HFFc6 (cell line): Measurements from ENCODE around the gene CFAP90. TPM values are rescaled to one million over a fixed set of nuclear protein-coding genes. Genes with fewer than 3 reads are reported as not detected.

Source experiments
- DNase-seq: peaks from one replicate; pipeline ENCODE4 v3.0.0-alpha.2; 2018
- H3K27ac Mint-ChIP-seq: 2 replicates; pipeline ENCODE4 v1.8.0; 2020; ENCODE audit warnings: mild to moderate bottlenecking, mixed read lengths
- H3K27me3 Mint-ChIP-seq: 2 replicates; pipeline ENCODE4 v1.8.0; 2021; ENCODE audit warnings: mild to moderate bottlenecking, moderate library complexity, mixed read lengths; ENCODE audit not compliant: insufficient read depth
- H3K36me3 Mint-ChIP-seq: 2 replicates; pipeline ENCODE4 v1.8.0; 2021; ENCODE audit warnings: low read depth, mixed read lengths
- H3K4me1 Mint-ChIP-seq: 2 replicates; pipeline ENCODE4 v1.8.0; 2020; ENCODE audit warnings: low read depth, mixed read lengths
- H3K4me3 Mint-ChIP-seq: 2 replicates; pipeline ENCODE4 v1.8.0; 2020; ENCODE audit warnings: mild to moderate bottlenecking, moderate library complexity, mixed read lengths
- H3K9me3 Mint-ChIP-seq: 2 replicates; pipeline ENCODE4 v1.8.0; 2020; ENCODE audit warnings: mild to moderate bottlenecking, mixed read lengths
- CTCF ChIP-seq: fragments of 200-600 bp; sonication (generic); IDR thresholded peaks from 2 replicates; pipeline ENCODE4 v1.5.0; 2021; ENCODE audit warnings: antibody characterized with exemption, mild to moderate bottlenecking
- total RNA-seq, 6 experiments: library from RNA; stranded (reverse); fragmentation: NEBNext Ultra II Directional; extraction: Animal tissue kit (Norgen Biotek cat#: 25700); gene quantifications; 2 replicates in 1 of 6; 3 replicates in 5 of 6; pipeline ENCODE4 v1.2.3, GENCODE V29; 2021

The CFAP90 gene
- total RNA-seq, 6 experiments from 2014 or later = not detected

GRCh38 chr5:7886849-7887475, 36.0 kb upstream of the CFAP90 start:
- Mint-ChIP-seq H3K9me3 (no peaks in the 10 kb centered on the region), H3K4me1 (peaks cover 13% of the 10 kb centered on the region), H3K27ac (0 out of 2 replicates have a peak overlapping the region, but pooled peaks have one; percentile 16), H3K36me3 (peaks cover 12% of the 10 kb centered on the region), H3K27me3 (no peaks in the 10 kb centered on the region; the same call in 1 of the 2 replicates), H3K4me3 (no peak overlapping the region)
- peak; percentile 83 for TF ChIP-seq CTCF
- DNase-seq = peak; percentile 50

- TF ChIP-seq CTCF = no peak
- Mint-ChIP-seq H3K36me3 (peaks cover 11% of the 10 kb centered on the region), H3K4me3 (no peak overlapping the region), H3K4me1 (peaks cover 13% of the 10 kb centered on the region), H3K9me3 (no peaks in the 10 kb centered on the region), H3K27ac (no peak overlapping the region), H3K27me3 (no peaks in the 10 kb centered on the region; the same call in 1 of the 2 replicates)
- no peak for DNase-seq
Measured at GRCh38 chr5:7884491-7885267, 33.7 kb upstream of the CFAP90 start.

- no peak for DNase-seq
- no peak overlapping the region for H3K4me3 Mint-ChIP-seq
- no peaks in the 10 kb centered on the region for H3K9me3 Mint-ChIP-seq
- peaks cover 20% of the 10 kb centered on the region for H3K4me1 Mint-ChIP-seq
- H3K27ac Mint-ChIP-seq = no peak overlapping the region
- no peaks in the 10 kb centered on the region; the same call in 1 of the 2 replicates for H3K27me3 Mint-ChIP-seq
- TF ChIP-seq CTCF = no peak
- H3K36me3 Mint-ChIP-seq = peaks cover 17% of the 10 kb centered on the region; the same call in 1 of the 2 replicates
Measured at GRCh38 chr5:7882926-7883325, 32.0 kb upstream of the CFAP90 start.

GRCh38 chr5:7881816-7882215, 30.9 kb upstream of the CFAP90 start:
- no peak for TF ChIP-seq CTCF
- peaks cover 24% of the 10 kb centered on the region for H3K4me1 Mint-ChIP-seq
- H3K9me3 Mint-ChIP-seq = no peaks in the 10 kb centered on the region
- no peaks in the 10 kb centered on the region; the same call in 1 of the 2 replicates for H3K27me3 Mint-ChIP-seq
- H3K36me3 Mint-ChIP-seq = peaks cover 16% of the 10 kb centered on the region; the same call in 1 of the 2 replicates
- H3K27ac Mint-ChIP-seq = no peak overlapping the region
- DNase-seq = no peak
- no peak overlapping the region for H3K4me3 Mint-ChIP-seq

- no peak for TF ChIP-seq CTCF
- H3K27ac Mint-ChIP-seq = no peak overlapping the region
- no peaks in the 10 kb centered on the region; the same call in 1 of the 2 replicates for H3K27me3 Mint-ChIP-seq
- DNase-seq = no peak
- no peaks in the 10 kb centered on the region for H3K9me3 Mint-ChIP-seq
- H3K36me3 Mint-ChIP-seq = peaks cover 23% of the 10 kb centered on the region
- no peak overlapping the region for H3K4me3 Mint-ChIP-seq
- peaks cover 31% of the 10 kb centered on the region for H3K4me1 Mint-ChIP-seq
Measured at GRCh38 chr5:7881091-7881490, 30.2 kb upstream of the CFAP90 start.
